Breast epithelium (tissue), 3 donors: ENCODE results near the gene SOS1.

Experiments
- POLR2A ChIP-seq: fragments of 450-650 bp; IDR thresholded peaks from one replicate; pipeline ENCODE4 v1.6.1; 2016; ENCODE audit warnings: antibody characterized with exemption, mild to moderate bottlenecking, moderate library complexity
- TF ChIP-seq, protein P1 (sequence below), 3 donors: fragments of 450-650 bp; IDR thresholded peaks; one replicate each; pipeline ENCODE4 v1.5.1; 2016 to 2017; ENCODE audit warnings: antibody characterized with exemption in 3 of 3, mild to moderate bottlenecking in 3 of 3, moderate library complexity in 3 of 3

- TF ChIP-seq, protein P1, sequence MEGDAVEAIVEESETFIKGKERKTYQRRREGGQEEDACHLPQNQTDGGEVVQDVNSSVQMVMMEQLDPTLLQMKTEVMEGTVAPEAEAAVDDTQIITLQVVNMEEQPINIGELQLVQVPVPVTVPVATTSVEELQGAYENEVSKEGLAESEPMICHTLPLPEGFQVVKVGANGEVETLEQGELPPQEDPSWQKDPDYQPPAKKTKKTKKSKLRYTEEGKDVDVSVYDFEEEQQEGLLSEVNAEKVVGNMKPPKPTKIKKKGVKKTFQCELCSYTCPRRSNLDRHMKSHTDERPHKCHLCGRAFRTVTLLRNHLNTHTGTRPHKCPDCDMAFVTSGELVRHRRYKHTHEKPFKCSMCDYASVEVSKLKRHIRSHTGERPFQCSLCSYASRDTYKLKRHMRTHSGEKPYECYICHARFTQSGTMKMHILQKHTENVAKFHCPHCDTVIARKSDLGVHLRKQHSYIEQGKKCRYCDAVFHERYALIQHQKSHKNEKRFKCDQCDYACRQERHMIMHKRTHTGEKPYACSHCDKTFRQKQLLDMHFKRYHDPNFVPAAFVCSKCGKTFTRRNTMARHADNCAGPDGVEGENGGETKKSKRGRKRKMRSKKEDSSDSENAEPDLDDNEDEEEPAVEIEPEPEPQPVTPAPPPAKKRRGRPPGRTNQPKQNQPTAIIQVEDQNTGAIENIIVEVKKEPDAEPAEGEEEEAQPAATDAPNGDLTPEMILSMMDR (IDR thresholded peaks at IDR 0.05) = no peak
- TF ChIP-seq POLR2A = no peak
Observed at GRCh38 chr2:39121523-39122063, 742 bp upstream of the SOS1 start.
